ENCODE measurements around the gene PCGF3. TPM values are rescaled to one million over a fixed set of nuclear protein-coding genes. Genes with fewer than 3 reads are reported as not detected.

The PCGF3 gene
- total RNA-seq, 1 experiment from 2014 or later, result 66.3 TPM

DNA sequence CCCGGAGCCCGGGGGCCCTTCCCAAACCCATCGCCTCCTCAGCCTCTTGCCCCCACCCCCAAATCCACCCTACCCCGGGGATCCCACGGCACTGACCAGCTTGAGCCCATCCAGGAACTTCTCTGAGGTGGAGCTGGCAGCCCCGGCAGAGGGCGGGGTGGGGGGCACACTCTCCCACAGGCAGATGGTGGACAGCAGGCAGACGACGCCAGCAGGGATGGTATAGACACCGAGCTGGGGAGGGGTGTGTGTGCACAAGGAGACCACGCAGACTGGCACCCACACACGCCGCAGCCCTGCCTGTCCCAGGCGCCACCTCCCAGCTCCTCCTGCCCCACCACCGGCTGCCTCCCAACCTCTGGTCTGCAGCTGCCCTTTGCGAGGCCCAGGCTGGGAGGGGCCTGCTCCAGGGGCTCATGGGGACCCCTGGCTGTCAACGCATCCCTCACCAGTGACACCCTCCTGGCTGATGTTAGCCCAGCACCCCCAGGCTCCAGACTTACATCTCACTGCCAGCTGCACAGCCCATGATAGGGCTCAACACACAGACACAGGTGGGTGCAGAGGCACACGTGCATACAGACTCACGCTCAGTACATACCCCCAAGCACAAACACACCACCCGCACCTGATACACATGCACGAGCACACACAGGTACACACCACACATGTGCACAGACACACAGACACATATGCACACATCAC is 20.9 kb upstream of the PCGF3 start:
- peaks cover 27 to 54% of the 10 kb centered on the region in 2 experiments for H3K4me1 ChIP-seq (ENCODE audit: control insufficient read depth in 1 of 2, insufficient read depth in 2 of 2, low read length in 2 of 2)
- H3K9ac ChIP-seq (ENCODE audit: low read length), result no peak overlapping the region
- ChIA-PET CTCF (interaction anchor here (1.7 kb wide), 1 partner anchor 10 kb away, joined by 14 read pairs; the partner anchor contains the start of genes ATP5ME and MYL5), POLR2A (no interaction called here), RAD21 (ENCODE audit: low non-redundant PET in 1 of 2, low total read pairs in 2 of 2, uncharacterized antibody in 2 of 2, unreplicated experiment in 2 of 2) (interaction anchor here in 1 of 2 experiments (1.5 kb wide), 1 partner anchor 82 kb away, joined by 4 read pairs; no protein-coding TSS in a partner anchor)
- no peak overlapping the region for H3K4me3 ChIP-seq (replicated peaks in 1 of 2; ENCODE audit: low read depth in 1 of 2, low read length in 2 of 2)
- intact Hi-C loops (cut with micrococcal nuclease), result no loop called here
- no peaks in the 10 kb centered on the region for H3K36me3 ChIP-seq (ENCODE audit: control insufficient read depth in 1 of 2, insufficient read depth in 2 of 2, low read length in 2 of 2)
- TF ChIP-seq, protein P1, sequence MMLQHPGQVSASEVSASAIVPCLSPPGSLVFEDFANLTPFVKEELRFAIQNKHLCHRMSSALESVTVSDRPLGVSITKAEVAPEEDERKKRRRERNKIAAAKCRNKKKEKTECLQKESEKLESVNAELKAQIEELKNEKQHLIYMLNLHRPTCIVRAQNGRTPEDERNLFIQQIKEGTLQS (IDR thresholded peaks at IDR 0.05), result no peak
- TF ChIP-seq POLR2A (IDR thresholded peaks at IDR 0.05; ENCODE audit: borderline replicate concordance, extremely low read depth, insufficient read depth, insufficient read length) (no peak), CBX3 (IDR thresholded peaks at IDR 0.05; ENCODE audit: low read depth) (no peak), FOSL1 (IDR thresholded peaks at IDR 0.05; ENCODE audit: low read depth) (no peak), SRF (IDR thresholded peaks at IDR 0.05; ENCODE audit: low read depth) (no peak), SIN3A (IDR thresholded peaks at IDR 0.05; ENCODE audit: low read depth) (no peak), EZH2 (IDR thresholded peaks at IDR 0.05) (no peak), POLR2AphosphoS5 (IDR thresholded peaks at IDR 0.05; ENCODE audit: low read depth, low read length) (no peak), ZFX (IDR thresholded peaks at IDR 0.05) (no peak), EZH2phosphoT487 (IDR thresholded peaks at IDR 0.05; ENCODE audit: borderline replicate concordance) (no peak), TCF7L2 (IDR thresholded peaks at IDR 0.05; ENCODE audit: borderline replicate concordance, extremely low read depth, insufficient read depth, insufficient read length) (no peak), RAD21 (IDR thresholded peaks at IDR 0.05; ENCODE audit: low read depth) (no peak)
- TF ChIP-seq, protein P2, sequence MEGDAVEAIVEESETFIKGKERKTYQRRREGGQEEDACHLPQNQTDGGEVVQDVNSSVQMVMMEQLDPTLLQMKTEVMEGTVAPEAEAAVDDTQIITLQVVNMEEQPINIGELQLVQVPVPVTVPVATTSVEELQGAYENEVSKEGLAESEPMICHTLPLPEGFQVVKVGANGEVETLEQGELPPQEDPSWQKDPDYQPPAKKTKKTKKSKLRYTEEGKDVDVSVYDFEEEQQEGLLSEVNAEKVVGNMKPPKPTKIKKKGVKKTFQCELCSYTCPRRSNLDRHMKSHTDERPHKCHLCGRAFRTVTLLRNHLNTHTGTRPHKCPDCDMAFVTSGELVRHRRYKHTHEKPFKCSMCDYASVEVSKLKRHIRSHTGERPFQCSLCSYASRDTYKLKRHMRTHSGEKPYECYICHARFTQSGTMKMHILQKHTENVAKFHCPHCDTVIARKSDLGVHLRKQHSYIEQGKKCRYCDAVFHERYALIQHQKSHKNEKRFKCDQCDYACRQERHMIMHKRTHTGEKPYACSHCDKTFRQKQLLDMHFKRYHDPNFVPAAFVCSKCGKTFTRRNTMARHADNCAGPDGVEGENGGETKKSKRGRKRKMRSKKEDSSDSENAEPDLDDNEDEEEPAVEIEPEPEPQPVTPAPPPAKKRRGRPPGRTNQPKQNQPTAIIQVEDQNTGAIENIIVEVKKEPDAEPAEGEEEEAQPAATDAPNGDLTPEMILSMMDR (IDR thresholded peaks at IDR 0.05 in 2 of 3, conservative IDR thresholded peaks at IDR 0.05 in 1 of 3; ENCODE audit: borderline replicate concordance in 1 of 3, insufficient read depth in 1 of 3, low read depth in 2 of 3, low read length in 2 of 3), result no peak
- TF ChIP-seq, protein P3, sequence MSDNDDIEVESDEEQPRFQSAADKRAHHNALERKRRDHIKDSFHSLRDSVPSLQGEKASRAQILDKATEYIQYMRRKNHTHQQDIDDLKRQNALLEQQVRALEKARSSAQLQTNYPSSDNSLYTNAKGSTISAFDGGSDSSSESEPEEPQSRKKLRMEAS (IDR thresholded peaks at IDR 0.05), result no peak
- TF ChIP-seq, protein P4, sequence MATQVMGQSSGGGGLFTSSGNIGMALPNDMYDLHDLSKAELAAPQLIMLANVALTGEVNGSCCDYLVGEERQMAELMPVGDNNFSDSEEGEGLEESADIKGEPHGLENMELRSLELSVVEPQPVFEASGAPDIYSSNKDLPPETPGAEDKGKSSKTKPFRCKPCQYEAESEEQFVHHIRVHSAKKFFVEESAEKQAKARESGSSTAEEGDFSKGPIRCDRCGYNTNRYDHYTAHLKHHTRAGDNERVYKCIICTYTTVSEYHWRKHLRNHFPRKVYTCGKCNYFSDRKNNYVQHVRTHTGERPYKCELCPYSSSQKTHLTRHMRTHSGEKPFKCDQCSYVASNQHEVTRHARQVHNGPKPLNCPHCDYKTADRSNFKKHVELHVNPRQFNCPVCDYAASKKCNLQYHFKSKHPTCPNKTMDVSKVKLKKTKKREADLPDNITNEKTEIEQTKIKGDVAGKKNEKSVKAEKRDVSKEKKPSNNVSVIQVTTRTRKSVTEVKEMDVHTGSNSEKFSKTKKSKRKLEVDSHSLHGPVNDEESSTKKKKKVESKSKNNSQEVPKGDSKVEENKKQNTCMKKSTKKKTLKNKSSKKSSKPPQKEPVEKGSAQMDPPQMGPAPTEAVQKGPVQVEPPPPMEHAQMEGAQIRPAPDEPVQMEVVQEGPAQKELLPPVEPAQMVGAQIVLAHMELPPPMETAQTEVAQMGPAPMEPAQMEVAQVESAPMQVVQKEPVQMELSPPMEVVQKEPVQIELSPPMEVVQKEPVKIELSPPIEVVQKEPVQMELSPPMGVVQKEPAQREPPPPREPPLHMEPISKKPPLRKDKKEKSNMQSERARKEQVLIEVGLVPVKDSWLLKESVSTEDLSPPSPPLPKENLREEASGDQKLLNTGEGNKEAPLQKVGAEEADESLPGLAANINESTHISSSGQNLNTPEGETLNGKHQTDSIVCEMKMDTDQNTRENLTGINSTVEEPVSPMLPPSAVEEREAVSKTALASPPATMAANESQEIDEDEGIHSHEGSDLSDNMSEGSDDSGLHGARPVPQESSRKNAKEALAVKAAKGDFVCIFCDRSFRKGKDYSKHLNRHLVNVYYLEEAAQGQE (IDR thresholded peaks at IDR 0.05; ENCODE audit: low read depth), result no peak
- TF ChIP-seq, protein P5, sequence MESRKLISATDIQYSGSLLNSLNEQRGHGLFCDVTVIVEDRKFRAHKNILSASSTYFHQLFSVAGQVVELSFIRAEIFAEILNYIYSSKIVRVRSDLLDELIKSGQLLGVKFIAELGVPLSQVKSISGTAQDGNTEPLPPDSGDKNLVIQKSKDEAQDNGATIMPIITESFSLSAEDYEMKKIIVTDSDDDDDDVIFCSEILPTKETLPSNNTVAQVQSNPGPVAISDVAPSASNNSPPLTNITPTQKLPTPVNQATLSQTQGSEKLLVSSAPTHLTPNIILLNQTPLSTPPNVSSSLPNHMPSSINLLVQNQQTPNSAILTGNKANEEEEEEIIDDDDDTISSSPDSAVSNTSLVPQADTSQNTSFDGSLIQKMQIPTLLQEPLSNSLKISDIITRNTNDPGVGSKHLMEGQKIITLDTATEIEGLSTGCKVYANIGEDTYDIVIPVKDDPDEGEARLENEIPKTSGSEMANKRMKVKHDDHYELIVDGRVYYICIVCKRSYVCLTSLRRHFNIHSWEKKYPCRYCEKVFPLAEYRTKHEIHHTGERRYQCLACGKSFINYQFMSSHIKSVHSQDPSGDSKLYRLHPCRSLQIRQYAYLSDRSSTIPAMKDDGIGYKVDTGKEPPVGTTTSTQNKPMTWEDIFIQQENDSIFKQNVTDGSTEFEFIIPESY (IDR thresholded peaks at IDR 0.05; ENCODE audit: extremely low read depth, insufficient replicate concordance, low read length), result no peak
- H4K20me1 ChIP-seq (ENCODE audit: insufficient read depth), result no peaks in the 10 kb centered on the region
- no peaks in the 10 kb centered on the region for H3K9me3 ChIP-seq (ENCODE audit: control insufficient read depth in 1 of 2, insufficient read depth in 1 of 2, low read depth in 1 of 2, low read length in 2 of 2)
- no peak overlapping the region for H2AFZ ChIP-seq (ENCODE audit: low read depth, low read length, poor library complexity, severe bottlenecking)
- no peak overlapping the region for H3K4me2 ChIP-seq (ENCODE audit: low read length)
- DNase-seq (ENCODE audit: low read depth, low spot score) (no peak), ATAC-seq (no peak)
- H3K9me2 ChIP-seq (ENCODE audit: insufficient read depth), result no peaks in the 10 kb centered on the region
- BruUV-seq (replicated peaks), result no TSS peak
- H3K27ac ChIP-seq (ENCODE audit: low read depth, low read length), result no peak overlapping the region
- peaks cover 4% of the 10 kb centered on the region; the same call in 1 of the 2 replicates for H3K79me2 ChIP-seq (ENCODE audit: insufficient read depth, low read length)
- no peaks in the 10 kb centered on the region for H3K27me3 ChIP-seq (ENCODE audit: insufficient read depth, low read length)
